Hepatocyte (in vitro differentiated cells): ENCODE results near the gene MYOT.

Experiments
- EZH2phosphoT487 ChIP-seq: fragments of 200-600 bp; sonication (generic); IDR thresholded peaks from one replicate; pipeline ENCODE4 v1.6.1; 2018; ENCODE audit warnings: antibody characterized with exemption, mild to moderate bottlenecking, low read depth, moderate library complexity; ENCODE audit not compliant: unreplicated experiment, severe bottlenecking
- TF ChIP-seq, protein P1 (sequence below): fragments of 200-600 bp; sonication (generic); IDR thresholded peaks from 2 replicates; pipeline ENCODE4 v1.5.1; 2016; ENCODE audit warnings: antibody characterized with exemption, mild to moderate bottlenecking; ENCODE audit not compliant: poor library complexity

DNA sequence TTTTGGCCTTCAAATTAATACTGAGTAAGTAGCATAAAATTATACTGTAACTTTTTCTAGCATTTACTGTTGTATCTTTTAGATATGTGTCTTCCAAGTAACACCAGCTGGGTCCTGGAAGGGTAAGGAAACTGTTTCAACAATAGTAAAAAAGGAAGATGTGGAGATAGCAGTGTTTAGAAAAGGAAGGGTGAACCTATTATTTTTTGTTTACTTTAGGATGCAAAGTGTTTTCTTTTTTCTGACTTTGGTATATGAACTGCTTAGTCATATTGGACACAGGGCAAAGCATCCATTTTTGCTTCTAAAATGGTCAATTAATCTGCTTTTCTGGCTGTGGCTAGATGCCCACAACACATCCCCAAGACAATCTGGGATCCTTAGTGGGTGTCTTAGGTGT is 26.9 kb downstream of the MYOT start:
- TF ChIP-seq EZH2phosphoT487 = no peak
- TF ChIP-seq, protein P1, sequence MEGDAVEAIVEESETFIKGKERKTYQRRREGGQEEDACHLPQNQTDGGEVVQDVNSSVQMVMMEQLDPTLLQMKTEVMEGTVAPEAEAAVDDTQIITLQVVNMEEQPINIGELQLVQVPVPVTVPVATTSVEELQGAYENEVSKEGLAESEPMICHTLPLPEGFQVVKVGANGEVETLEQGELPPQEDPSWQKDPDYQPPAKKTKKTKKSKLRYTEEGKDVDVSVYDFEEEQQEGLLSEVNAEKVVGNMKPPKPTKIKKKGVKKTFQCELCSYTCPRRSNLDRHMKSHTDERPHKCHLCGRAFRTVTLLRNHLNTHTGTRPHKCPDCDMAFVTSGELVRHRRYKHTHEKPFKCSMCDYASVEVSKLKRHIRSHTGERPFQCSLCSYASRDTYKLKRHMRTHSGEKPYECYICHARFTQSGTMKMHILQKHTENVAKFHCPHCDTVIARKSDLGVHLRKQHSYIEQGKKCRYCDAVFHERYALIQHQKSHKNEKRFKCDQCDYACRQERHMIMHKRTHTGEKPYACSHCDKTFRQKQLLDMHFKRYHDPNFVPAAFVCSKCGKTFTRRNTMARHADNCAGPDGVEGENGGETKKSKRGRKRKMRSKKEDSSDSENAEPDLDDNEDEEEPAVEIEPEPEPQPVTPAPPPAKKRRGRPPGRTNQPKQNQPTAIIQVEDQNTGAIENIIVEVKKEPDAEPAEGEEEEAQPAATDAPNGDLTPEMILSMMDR = no peak
